ENCODE results near the gene INPP4A.

Gene INPP4A

DNA sequence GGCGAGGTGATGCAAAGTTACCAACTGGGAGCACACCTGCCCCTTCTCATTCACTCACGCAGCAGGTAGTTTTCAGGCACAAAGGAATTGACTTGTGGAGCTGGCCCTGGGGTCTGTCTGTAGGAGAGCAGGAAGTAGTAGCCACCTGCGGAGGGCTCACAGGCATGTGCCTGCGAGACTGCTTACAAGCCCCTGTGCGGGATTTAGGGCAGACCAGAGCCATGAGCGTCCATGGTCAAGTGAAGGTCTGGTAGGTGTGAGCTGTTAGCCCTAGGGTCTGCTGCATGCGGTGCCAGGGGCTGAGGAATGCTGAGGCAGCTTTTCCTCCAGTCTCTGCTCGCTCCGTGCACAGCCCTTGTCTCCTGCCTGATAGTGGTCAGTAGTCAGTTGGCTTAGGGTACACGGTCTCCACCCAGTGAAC is 18.9 kb downstream of the INPP4A start:
- 80% methylated on average over 10 of the region's 10 CpGs for WGBS
- H3K9ac ChIP-seq (ENCODE audit: low read depth, low read length): no peak overlapping the region
- H3K9me3 ChIP-seq (ENCODE audit: insufficient read depth, low read depth, low read length): no peaks in the 10 kb centered on the region
- no peak overlapping the region for H3K4me3 ChIP-seq (ENCODE audit: low read length)
- H3K27ac ChIP-seq (ENCODE audit: low read depth, low read length): no peak overlapping the region
- H3K27me3 ChIP-seq (ENCODE audit: insufficient read depth, low read length): no peaks in the 10 kb centered on the region
- no peaks in the 10 kb centered on the region for H3K36me3 ChIP-seq (ENCODE audit: insufficient read depth, low read length)
- H3K4me1 ChIP-seq (ENCODE audit: insufficient read depth, low read length): peaks cover 34% of the 10 kb centered on the region

DNA sequence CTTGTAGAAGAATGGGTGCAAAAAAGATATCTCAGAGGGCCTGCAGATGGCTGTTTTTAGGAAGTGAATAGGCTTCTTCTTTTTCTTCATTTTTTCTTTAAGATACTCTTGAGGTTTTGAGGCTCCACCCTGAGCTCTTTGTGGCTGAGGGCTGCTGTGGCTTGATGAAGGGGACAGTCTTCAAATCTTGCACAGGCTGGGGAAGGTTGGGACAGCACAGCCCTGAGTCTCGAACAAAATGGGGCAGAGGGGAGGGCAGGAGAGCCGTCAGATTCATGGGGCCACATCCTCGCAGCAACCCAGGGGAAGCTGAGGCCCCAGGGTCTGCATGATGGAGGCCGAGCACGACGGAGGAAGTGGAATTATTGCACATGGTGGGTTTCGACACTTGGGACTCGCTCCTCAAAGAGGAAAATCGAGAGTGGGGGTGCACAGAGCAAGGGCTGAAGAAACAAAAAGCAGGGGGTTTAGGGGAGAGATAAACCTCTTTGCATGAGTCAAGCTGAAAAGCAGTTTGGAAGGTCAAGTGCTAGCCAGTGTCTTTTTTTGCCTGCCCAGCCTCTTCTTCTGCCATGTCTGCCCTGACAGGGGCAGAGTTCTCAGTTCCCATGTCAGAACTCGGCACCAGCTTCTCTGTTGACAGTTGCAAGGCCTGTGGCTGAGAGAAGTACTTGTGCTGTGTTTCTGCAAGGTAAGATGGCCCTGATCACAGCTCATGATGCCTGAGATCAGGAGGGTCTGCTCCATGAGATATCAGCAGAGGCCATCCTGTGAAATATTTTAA is 19.5 kb downstream of the INPP4A start:
- H3K9me3 ChIP-seq (ENCODE audit: insufficient read depth, low read depth, low read length): no peaks in the 10 kb centered on the region
- peaks cover 29% of the 10 kb centered on the region for H3K4me1 ChIP-seq (ENCODE audit: insufficient read depth, low read length)
- no peak overlapping the region for H3K27ac ChIP-seq (ENCODE audit: low read depth, low read length)
- 91% methylated on average over 10 of the region's 10 CpGs for WGBS
- no peaks in the 10 kb centered on the region for H3K36me3 ChIP-seq (ENCODE audit: insufficient read depth, low read length)
- no peaks in the 10 kb centered on the region for H3K27me3 ChIP-seq (ENCODE audit: insufficient read depth, low read length)
- no peak overlapping the region for H3K4me3 ChIP-seq (ENCODE audit: low read length)
- H3K9ac ChIP-seq (ENCODE audit: low read depth, low read length): no peak overlapping the region

DNA sequence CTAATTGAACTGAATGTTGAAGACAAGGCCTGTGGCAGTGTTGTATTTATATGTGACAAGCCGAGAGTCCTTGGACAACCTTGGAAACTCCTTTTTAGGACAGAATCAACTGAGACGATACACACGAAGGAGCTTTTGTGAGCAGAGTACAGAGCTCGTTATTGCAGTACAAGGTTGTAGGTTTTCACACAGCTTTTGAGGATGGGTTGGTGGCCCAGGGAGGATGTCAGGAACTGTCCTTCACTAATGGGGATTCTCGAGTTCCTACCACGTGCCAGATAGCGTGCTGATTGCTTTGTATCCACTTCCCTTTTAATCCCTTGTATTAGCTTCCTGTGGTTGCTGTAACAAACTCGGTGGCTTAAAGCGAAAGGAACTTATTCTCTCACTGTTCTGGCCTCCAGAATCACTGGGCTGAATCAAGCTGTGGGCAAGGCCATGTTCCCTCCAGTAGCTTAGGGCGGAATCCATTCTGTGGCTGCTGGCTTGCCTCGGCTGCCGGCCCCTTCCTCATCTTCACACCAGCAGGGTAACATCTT is 20.2 kb downstream of the INPP4A start:
- H3K27ac ChIP-seq (ENCODE audit: low read depth, low read length): no peak overlapping the region
- H3K9ac ChIP-seq (ENCODE audit: low read depth, low read length): no peak overlapping the region
- H3K4me3 ChIP-seq (ENCODE audit: low read length): no peak overlapping the region
- no peaks in the 10 kb centered on the region for H3K36me3 ChIP-seq (ENCODE audit: insufficient read depth, low read length)
- WGBS: 89% methylated on average over 12 of the region's 12 CpGs
- peaks cover 25% of the 10 kb centered on the region for H3K4me1 ChIP-seq (ENCODE audit: insufficient read depth, low read length)
- no peaks in the 10 kb centered on the region for H3K9me3 ChIP-seq (ENCODE audit: insufficient read depth, low read depth, low read length)
- no peaks in the 10 kb centered on the region for H3K27me3 ChIP-seq (ENCODE audit: insufficient read depth, low read length)

DNA sequence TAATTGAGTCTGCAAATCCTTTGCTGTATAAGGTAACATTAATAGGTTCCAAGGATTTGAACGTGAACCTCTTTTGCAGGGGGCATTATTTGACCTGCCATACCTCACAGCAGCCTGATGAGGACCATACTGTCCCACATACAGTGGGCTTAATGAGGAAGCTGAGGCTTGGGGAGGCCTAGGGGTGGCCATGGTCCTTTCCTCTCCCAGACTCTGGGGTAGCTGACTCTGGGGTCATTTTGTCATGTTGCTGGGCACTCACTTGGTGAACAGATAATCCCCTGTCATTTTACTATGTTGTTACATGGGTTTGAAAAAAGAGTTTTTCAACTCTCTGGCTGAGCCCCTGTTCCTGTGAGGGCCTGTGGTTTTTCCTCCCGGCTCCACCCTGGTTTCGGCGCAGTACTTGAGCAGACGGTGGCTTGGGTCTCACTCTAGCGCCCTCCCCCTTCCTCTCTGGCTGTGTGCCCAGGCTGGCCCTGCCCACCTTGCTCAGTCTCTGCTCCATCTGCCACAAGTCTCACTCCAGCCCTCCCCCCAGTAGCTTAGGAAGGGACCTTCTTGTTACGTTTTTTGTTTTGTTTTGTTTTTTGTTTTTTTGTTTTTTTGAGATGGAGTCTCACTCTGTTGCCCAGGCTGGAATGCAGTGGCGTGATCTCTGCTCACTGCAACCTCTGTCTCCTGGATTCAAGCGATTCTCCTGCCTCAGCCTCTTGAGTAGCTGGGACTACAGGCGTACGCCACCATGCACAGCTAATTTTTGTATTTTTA is 21.0 kb downstream of the INPP4A start:
- 94% methylated on average over 11 of the region's 11 CpGs for WGBS
- Histone ChIP-seq H3K27me3 (ENCODE audit: insufficient read depth, low read length) (no peaks in the 10 kb centered on the region), H3K9ac (ENCODE audit: low read depth, low read length) (no peak overlapping the region), H3K27ac (ENCODE audit: low read depth, low read length) (no peak overlapping the region), H3K4me3 (ENCODE audit: low read length) (no peak overlapping the region), H3K9me3 (ENCODE audit: insufficient read depth, low read depth, low read length) (no peaks in the 10 kb centered on the region), H3K36me3 (ENCODE audit: insufficient read depth, low read length) (no peaks in the 10 kb centered on the region), H3K4me1 (ENCODE audit: insufficient read depth, low read length) (peaks cover 25% of the 10 kb centered on the region)

DNA sequence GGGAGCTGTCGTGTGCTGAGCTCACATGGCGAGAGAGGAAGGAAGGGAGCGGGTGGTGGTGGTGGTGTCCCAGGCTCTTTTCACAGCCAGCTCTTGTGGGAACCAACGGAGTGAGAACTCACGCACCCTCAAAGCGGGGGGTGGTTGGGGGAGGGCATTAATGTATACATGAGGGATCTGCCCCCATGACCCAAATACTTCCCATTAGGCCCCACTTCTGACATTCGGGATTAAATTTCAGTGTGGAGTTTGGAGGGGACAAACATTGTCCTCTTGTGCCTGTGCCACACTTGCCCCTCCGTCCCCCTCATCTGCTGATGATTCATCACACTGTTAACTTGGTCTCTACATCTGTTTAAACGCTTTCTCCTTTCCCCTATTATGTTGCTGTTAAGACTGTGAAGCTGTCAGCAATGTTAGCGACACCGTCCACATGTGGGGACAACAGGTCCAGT is 22.5 kb downstream of the INPP4A start:
- Histone ChIP-seq H3K27ac (ENCODE audit: low read depth, low read length) (no peak overlapping the region), H3K9ac (ENCODE audit: low read depth, low read length) (no peak overlapping the region; the same call in 1 of the 2 replicates)

DNA sequence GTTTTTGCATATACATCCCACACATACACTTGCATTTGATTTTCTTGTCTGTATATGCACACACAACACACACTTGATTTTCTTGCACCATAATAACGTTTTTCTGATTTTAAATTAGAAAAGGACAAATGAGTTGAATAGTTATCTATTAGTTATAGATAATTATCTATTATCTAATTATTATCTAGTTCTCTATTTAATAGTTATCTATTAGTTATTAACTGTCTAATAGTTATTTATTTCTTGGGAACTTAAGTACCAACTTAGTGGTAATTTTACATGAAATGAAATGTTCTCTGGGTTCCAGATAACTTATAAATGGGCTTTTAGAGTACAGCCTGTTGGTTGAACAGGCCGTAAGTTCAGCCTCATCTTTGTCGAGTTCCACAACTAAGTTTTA is 23.0 kb downstream of the INPP4A start:
- peaks cover 25% of the 10 kb centered on the region for H3K4me1 ChIP-seq (ENCODE audit: insufficient read depth, low read length)
- no peaks in the 10 kb centered on the region for H3K36me3 ChIP-seq (ENCODE audit: insufficient read depth, low read length)
- no peak overlapping the region for H3K9ac ChIP-seq (ENCODE audit: low read depth, low read length)
- 83% methylated on average over 1 of the region's 3 CpGs for WGBS
- no peaks in the 10 kb centered on the region for H3K9me3 ChIP-seq (ENCODE audit: insufficient read depth, low read depth, low read length)
- H3K27ac ChIP-seq (ENCODE audit: low read depth, low read length): no peak overlapping the region
- H3K27me3 ChIP-seq (ENCODE audit: insufficient read depth, low read length): no peaks in the 10 kb centered on the region
- H3K4me3 ChIP-seq (ENCODE audit: low read length): no peak overlapping the region

More for the DNA sequence above, 22.5 kb downstream of the INPP4A start:
- WGBS: 89% methylated on average over 9 of the region's 11 CpGs
- no peak overlapping the region for H3K4me3 ChIP-seq (ENCODE audit: low read length)
- peaks cover 25% of the 10 kb centered on the region for H3K4me1 ChIP-seq (ENCODE audit: insufficient read depth, low read length)
- H3K27me3 ChIP-seq (ENCODE audit: insufficient read depth, low read length): no peaks in the 10 kb centered on the region
- no peaks in the 10 kb centered on the region for H3K9me3 ChIP-seq (ENCODE audit: insufficient read depth, low read depth, low read length)
- no peaks in the 10 kb centered on the region for H3K36me3 ChIP-seq (ENCODE audit: insufficient read depth, low read length)

DNA sequence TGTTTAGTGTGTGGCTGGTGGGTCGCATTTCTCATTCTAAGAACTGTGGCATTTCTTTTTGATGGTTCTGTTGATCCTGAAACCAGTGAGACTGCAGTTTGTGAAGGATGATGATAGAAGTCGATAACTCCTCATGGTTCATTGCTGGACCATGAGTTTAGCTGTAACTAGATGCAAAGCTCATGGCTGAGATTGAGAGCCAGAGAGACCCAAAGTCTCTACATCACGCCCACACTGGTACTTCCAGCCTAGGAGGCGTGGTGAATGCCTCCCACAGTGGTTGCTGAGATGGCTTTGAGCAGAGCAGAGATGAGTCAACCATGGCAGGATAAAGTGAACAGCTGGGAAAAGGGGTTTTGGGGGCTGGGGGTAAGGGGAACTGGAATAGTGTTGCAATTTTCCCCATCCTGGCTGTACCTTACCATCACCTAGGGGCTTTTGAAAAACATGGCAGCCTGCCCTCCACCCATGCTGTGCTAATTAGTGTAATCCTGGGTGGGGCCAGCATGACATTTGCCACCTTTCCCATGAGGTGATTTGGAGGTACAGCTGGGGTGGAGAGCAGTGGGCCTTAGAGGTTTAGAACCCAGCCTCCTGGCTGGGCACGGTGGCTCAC is 24.1 kb downstream of the INPP4A start:
- Histone ChIP-seq H3K36me3 (ENCODE audit: insufficient read depth, low read length) (no peaks in the 10 kb centered on the region), H3K9me3 (ENCODE audit: insufficient read depth, low read depth, low read length) (no peaks in the 10 kb centered on the region), H3K4me3 (ENCODE audit: low read length) (no peak overlapping the region), H3K4me1 (ENCODE audit: insufficient read depth, low read length) (peaks cover 17% of the 10 kb centered on the region), H3K27ac (ENCODE audit: low read depth, low read length) (no peak overlapping the region), H3K27me3 (ENCODE audit: insufficient read depth, low read length) (no peaks in the 10 kb centered on the region), H3K9ac (ENCODE audit: low read depth, low read length) (no peak overlapping the region)
- WGBS: 92% methylated on average over 5 of the region's 5 CpGs

DNA sequence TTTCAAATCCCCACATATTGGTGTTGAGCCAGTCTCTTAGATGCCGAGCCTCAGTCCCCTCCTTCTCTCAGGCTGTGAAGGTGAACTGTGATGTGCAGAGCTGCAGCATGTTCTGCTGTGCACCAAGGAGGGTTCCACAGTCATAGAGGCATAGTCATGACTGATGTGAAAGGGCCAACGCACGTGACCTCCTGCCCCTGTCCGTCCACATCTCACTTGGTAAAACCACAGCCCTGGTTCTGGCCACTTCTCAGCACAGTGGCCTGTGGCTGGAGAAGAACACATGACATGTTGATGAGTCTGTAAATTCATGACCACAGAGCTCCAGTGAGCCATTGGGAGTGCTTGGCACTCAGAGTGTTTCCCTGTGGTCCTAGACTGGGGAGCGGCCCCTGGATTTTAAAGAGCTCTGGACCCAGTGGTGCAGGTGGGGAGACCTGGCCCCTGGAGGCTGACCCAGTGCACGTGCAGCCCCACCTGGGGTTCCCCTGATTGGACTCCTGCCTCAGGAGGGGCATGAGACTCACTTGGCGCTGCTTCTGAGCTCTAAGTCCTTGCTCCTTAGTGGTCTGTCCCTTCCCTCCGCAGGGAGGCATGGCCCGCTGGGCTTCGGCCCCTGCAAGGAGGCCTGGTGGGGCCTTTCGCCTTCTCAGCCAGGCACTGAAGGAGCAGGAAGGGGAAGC is 25.3 kb downstream of the INPP4A start:
- H3K36me3 ChIP-seq (ENCODE audit: insufficient read depth, low read length): no peaks in the 10 kb centered on the region
- H3K27me3 ChIP-seq (ENCODE audit: insufficient read depth, low read length): no peaks in the 10 kb centered on the region
- H3K4me3 ChIP-seq (ENCODE audit: low read length): no peak overlapping the region
- peaks cover 15% of the 10 kb centered on the region for H3K4me1 ChIP-seq (ENCODE audit: insufficient read depth, low read length)
- H3K27ac ChIP-seq (ENCODE audit: low read depth, low read length): no peak overlapping the region
- no peaks in the 10 kb centered on the region for H3K9me3 ChIP-seq (ENCODE audit: insufficient read depth, low read depth, low read length)
- H3K9ac ChIP-seq (ENCODE audit: low read depth, low read length): no peak overlapping the region
- 97% methylated on average over 11 of the region's 11 CpGs for WGBS

DNA sequence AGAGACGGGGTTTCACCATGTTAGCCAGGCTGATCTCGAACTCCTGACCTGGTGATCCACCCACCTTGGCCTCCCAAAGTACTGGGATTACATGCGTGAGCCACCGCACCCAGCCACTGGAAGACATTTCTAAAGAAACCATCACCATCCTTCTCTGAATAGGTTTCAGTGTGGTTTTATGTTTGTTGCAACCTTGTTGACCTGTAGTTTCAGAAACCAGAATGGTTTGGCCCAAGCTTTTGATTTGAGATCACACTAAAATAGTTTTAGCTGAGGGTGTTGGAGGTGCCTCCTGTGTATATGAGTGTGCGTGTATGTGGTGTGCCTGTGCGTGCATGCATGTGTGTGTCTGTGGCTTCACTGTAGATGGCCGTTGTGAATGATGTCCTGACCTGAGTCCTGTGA is 26.2 kb downstream of the INPP4A start:
- no peak overlapping the region for H3K9ac ChIP-seq (ENCODE audit: low read depth, low read length)
- H3K4me3 ChIP-seq (ENCODE audit: low read length): no peak overlapping the region
- 94% methylated on average over 7 of the region's 7 CpGs for WGBS

DNA sequence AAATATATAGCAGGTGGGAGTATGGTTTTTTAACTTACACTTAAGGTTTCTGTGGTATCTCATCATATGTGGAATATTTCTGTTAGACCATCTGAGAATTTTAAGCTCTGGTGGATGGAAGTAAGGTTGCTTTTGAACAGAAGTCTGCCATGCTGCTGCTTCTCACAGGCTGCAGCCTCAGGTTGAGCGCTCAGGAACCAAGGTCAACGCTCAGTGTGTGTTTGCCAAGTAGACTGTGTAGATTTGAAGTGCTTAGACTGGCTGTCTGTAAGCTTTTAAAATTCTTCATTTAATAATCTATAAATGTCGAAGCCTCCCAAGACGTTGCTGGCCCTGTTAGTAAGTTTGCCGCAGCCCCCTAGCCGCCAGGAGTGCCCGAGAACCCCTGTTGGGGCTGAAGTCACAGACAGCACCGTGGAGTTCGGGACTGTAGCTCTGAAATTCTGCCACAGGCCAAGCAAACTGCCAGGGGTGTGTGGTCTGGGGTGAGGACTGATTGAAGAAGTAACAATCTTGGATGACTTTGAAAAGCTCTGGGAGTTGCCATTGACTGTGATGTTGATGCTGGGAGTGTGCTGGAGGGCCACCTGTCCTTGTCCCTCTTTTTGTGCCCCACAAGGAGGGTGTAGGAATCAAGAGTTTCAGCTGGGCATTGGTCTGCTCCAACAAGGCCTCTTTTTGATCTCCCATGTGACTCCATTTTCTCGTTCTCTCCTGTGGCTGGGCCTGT is 26.9 kb downstream of the INPP4A start:
- H3K9ac ChIP-seq (ENCODE audit: low read depth, low read length): no peak overlapping the region
- no peaks in the 10 kb centered on the region for H3K36me3 ChIP-seq (ENCODE audit: insufficient read depth, low read length)
- H3K4me1 ChIP-seq (ENCODE audit: insufficient read depth, low read length): peaks cover 19% of the 10 kb centered on the region
- H3K27ac ChIP-seq (ENCODE audit: low read depth, low read length): no peak overlapping the region
- WGBS: 96% methylated on average over 10 of the region's 10 CpGs
- no peak overlapping the region for H3K4me3 ChIP-seq (ENCODE audit: low read length)
- H3K27me3 ChIP-seq (ENCODE audit: insufficient read depth, low read length): no peaks in the 10 kb centered on the region
- H3K9me3 ChIP-seq (ENCODE audit: insufficient read depth, low read depth, low read length): no peaks in the 10 kb centered on the region

More for the DNA sequence above, 26.2 kb downstream of the INPP4A start:
- Histone ChIP-seq H3K27me3 (ENCODE audit: insufficient read depth, low read length) (no peaks in the 10 kb centered on the region), H3K9me3 (ENCODE audit: insufficient read depth, low read depth, low read length) (no peaks in the 10 kb centered on the region), H3K4me1 (ENCODE audit: insufficient read depth, low read length) (peaks cover 14% of the 10 kb centered on the region), H3K27ac (ENCODE audit: low read depth, low read length) (no peak overlapping the region), H3K36me3 (ENCODE audit: insufficient read depth, low read length) (no peaks in the 10 kb centered on the region)

All from HUES64 (cell line).